HCT116 (cell line): ENCODE data around the gene UGT1A9.

Experiments used
- CBX3 ChIP-seq: IDR thresholded peaks from 2 replicates; pipeline ENCODE4 v1.6.1; 2012; ENCODE audit warnings: low read depth
- CTCF ChIP-seq, 3 experiments: fragments of 200-600 bp in 1 of 3; sonication (generic) in 1 of 3; IDR thresholded peaks in 2 of 3; conservative IDR thresholded peaks in 1 of 3; 2 replicates each; pipeline ENCODE4 v1.5.1; 2012 to 2017; ENCODE audit warnings: low read depth in 2 of 3, low read length in 2 of 3, antibody characterized with exemption in 1 of 3, borderline replicate concordance in 1 of 3, control low read depth in 1 of 3, mild to moderate bottlenecking in 1 of 3, mixed read lengths in 1 of 3, mixed run types in 1 of 3, moderate library complexity in 1 of 3; ENCODE audit not compliant: insufficient read depth in 1 of 3
- REST ChIP-seq: IDR thresholded peaks from 2 replicates; pipeline ENCODE4 v1.6.1; 2012; ENCODE audit warnings: low read depth

GRCh38 chr2:233820774-233821105, 149.0 kb downstream of the UGT1A9 start:
- no peak for TF ChIP-seq CTCF (IDR thresholded peaks at IDR 0.05 in 2 of 3, conservative IDR thresholded peaks at IDR 0.05 in 1 of 3; ENCODE audit: borderline replicate concordance in 1 of 3, insufficient read depth in 1 of 3, low read depth in 2 of 3, low read length in 2 of 3)
- no peak for TF ChIP-seq REST
- no peak for TF ChIP-seq CBX3
